Measurements from ENCODE around the gene EFNB2. TPM values are rescaled to one million over a fixed set of nuclear protein-coding genes. Genes with fewer than 3 reads are reported as not detected.

The EFNB2 gene
- polyA plus RNA-seq: under 1 TPM in 1 of 3 donors, not detected in 2; 0.17 TPM

- H3K27ac Mint-ChIP-seq: peak within 1 kb of the TSS; percentile 18 to 90 (median 66)
- H3K4me3 Mint-ChIP-seq: peak within 1 kb of the TSS; percentile 95 to 98 (median 96)
- H3K36me3 Mint-ChIP-seq: peaks cover 0 to 2% (median 0%) of the 10 kb centered on the region in 3 donors
- peaks cover 15 to 27% (median 19%) of the 10 kb centered on the region in 3 donors for H3K27me3 Mint-ChIP-seq (ENCODE audit: low read depth in 3 of 3)
- no peaks in the 10 kb centered on the region for H3K9me3 Mint-ChIP-seq
- DNase-seq: peak; percentile 84 to 87 (median 87)
- peaks cover 19 to 25% of the 10 kb centered on the region in 2 donors for H3K4me1 Mint-ChIP-seq
These were observed at the start of gene EFNB2 for GRCh38 chr13:106535552-106536243. Gene EFNB2 (minus strand): TSS chr13:106535662. CDS start chr13:106534964, 698 bp downstream.

- Mint-ChIP-seq H3K4me1 (no peaks in the 10 kb centered on the region), H3K27ac (no peak overlapping the region), H3K36me3 (no peaks in the 10 kb centered on the region), H3K9me3 (peaks cover 0 to 13% (median 4%) of the 10 kb centered on the region in 6 donors), H3K27me3 (ENCODE audit: low read depth in 3 of 3) (peaks cover 0 to 3% (median 3%) of the 10 kb centered on the region in 3 donors), H3K4me3 (no peak overlapping the region)
- no peak for DNase-seq
These were observed 45.8 kb upstream of the EFNB2 start for GRCh38 chr13:106581225-106581624.

GRCh38 chr13:106575896-106576295, 40.4 kb upstream of the EFNB2 start:
- Mint-ChIP-seq H3K4me3 (no peak overlapping the region), H3K9me3 (no peaks in the 10 kb centered on the region), H3K4me1 (no peaks in the 10 kb centered on the region), H3K27me3 (ENCODE audit: low read depth in 3 of 3) (peaks cover 0 to 9% (median 4%) of the 10 kb centered on the region in 3 donors), H3K36me3 (peaks cover 0 to 7% (median 0%) of the 10 kb centered on the region in 3 donors), H3K27ac (no peak overlapping the region)
- DNase-seq: no peak

- H3K27me3 Mint-ChIP-seq (ENCODE audit: low read depth in 3 of 3): peaks cover 0 to 6% (median 4%) of the 10 kb centered on the region in 3 donors
- peak overlapping the region in 1 of 6 donors; percentile 10 for H3K27ac Mint-ChIP-seq
- no peaks in the 10 kb centered on the region for H3K9me3 Mint-ChIP-seq
- no peak for DNase-seq
- peaks cover 0 to 7% (median 0%) of the 10 kb centered on the region in 3 donors for H3K36me3 Mint-ChIP-seq
- no peak overlapping the region for H3K4me3 Mint-ChIP-seq
- H3K4me1 Mint-ChIP-seq: peaks cover 0 to 8% of the 10 kb centered on the region in 2 donors
These were observed 38.4 kb upstream of the EFNB2 start for GRCh38 chr13:106573868-106574267.

- Mint-ChIP-seq H3K4me1 (peaks cover 4 to 11% of the 10 kb centered on the region in 2 donors), H3K27me3 (ENCODE audit: low read depth in 3 of 3) (peaks cover 0 to 6% (median 4%) of the 10 kb centered on the region in 3 donors), H3K27ac (no peak overlapping the region), H3K4me3 (no peak overlapping the region), H3K9me3 (no peaks in the 10 kb centered on the region), H3K36me3 (peaks cover 0 to 7% (median 0%) of the 10 kb centered on the region in 3 donors)
- no peak for DNase-seq
These were observed 37.9 kb upstream of the EFNB2 start for GRCh38 chr13:106573284-106573846.

GRCh38 chr13:106570299-106570852, 34.9 kb upstream of the EFNB2 start:
- peak in 2 of 3 donors; percentile 58 to 87 for DNase-seq
- Mint-ChIP-seq H3K4me1 (peaks cover 30 to 35% of the 10 kb centered on the region in 2 donors), H3K27me3 (ENCODE audit: low read depth in 3 of 3) (peaks cover 7 to 13% (median 11%) of the 10 kb centered on the region in 3 donors), H3K9me3 (no peaks in the 10 kb centered on the region), H3K4me3 (peak overlapping the region in 3 of 5 donors; percentile 49 to 71 (median 55)), H3K36me3 (peaks cover 0 to 7% (median 0%) of the 10 kb centered on the region in 3 donors), H3K27ac (peak overlapping the region in 5 of 6 donors; percentile 10 to 89 (median 75))

- peaks cover 40 to 44% of the 10 kb centered on the region in 2 donors for H3K4me1 Mint-ChIP-seq
- peak overlapping the region in 2 of 5 donors; percentile 11 to 71 for H3K4me3 Mint-ChIP-seq
- H3K9me3 Mint-ChIP-seq: no peaks in the 10 kb centered on the region
- H3K36me3 Mint-ChIP-seq: peaks cover 0 to 7% (median 0%) of the 10 kb centered on the region in 3 donors
- DNase-seq: no peak
- H3K27ac Mint-ChIP-seq: peak overlapping the region in 2 of 6 donors; percentile 62 to 71
- peaks cover 7 to 11% (median 10%) of the 10 kb centered on the region in 3 donors for H3K27me3 Mint-ChIP-seq (ENCODE audit: low read depth in 3 of 3)
These were observed 34.0 kb upstream of the EFNB2 start for GRCh38 chr13:106569233-106570095.

GRCh38 chr13:106568299-106569003, 33.0 kb upstream of the EFNB2 start:
- Mint-ChIP-seq H3K27ac (peak overlapping the region; percentile 90 to 97 (median 94)), H3K9me3 (no peaks in the 10 kb centered on the region), H3K4me3 (peak overlapping the region; percentile 96 to 99 (median 97)), H3K36me3 (peaks cover 0 to 7% (median 0%) of the 10 kb centered on the region in 3 donors), H3K4me1 (peaks cover 50 to 53% of the 10 kb centered on the region in 2 donors), H3K27me3 (ENCODE audit: low read depth in 3 of 3) (peaks cover 7 to 11% (median 10%) of the 10 kb centered on the region in 3 donors)
- no peak for DNase-seq

- H3K36me3 Mint-ChIP-seq: peaks cover 0 to 7% (median 0%) of the 10 kb centered on the region in 3 donors
- DNase-seq: peak; percentile 94 to 95 (median 94)
- H3K9me3 Mint-ChIP-seq: no peaks in the 10 kb centered on the region
- peaks cover 7 to 11% (median 10%) of the 10 kb centered on the region in 3 donors for H3K27me3 Mint-ChIP-seq (ENCODE audit: low read depth in 3 of 3)
- peak within 1 kb of the TSS; percentile 90 to 97 (median 94) for H3K27ac Mint-ChIP-seq
- peaks cover 55 to 59% of the 10 kb centered on the region in 2 donors for H3K4me1 Mint-ChIP-seq
- peak within 1 kb of the TSS; percentile 96 to 99 (median 97) for H3K4me3 Mint-ChIP-seq
These were observed 32.2 kb upstream of the EFNB2 start, which contains the start of gene ARGLU1 for GRCh38 chr13:106567474-106568298. Gene ARGLU1 (minus strand): TSS chr13:106568137. CDS start chr13:106567919, 218 bp downstream.

GRCh38 chr13:106566641-106567473, 31.4 kb upstream of the EFNB2 start:
- DNase-seq: peak; percentile 36 to 45 (median 41)
- peaks cover 64 to 66% of the 10 kb centered on the region in 2 donors for H3K4me1 Mint-ChIP-seq
- H3K27ac Mint-ChIP-seq: peak overlapping the region; percentile 89 to 97 (median 93)
- H3K4me3 Mint-ChIP-seq: peak overlapping the region; percentile 96 to 99 (median 97)
- H3K9me3 Mint-ChIP-seq: no peaks in the 10 kb centered on the region
- no peaks in the 10 kb centered on the region for H3K36me3 Mint-ChIP-seq
- H3K27me3 Mint-ChIP-seq (ENCODE audit: low read depth in 3 of 3): peaks cover 7 to 8% (median 7%) of the 10 kb centered on the region in 3 donors

- Mint-ChIP-seq H3K36me3 (no peaks in the 10 kb centered on the region), H3K9me3 (no peaks in the 10 kb centered on the region), H3K27ac (peak overlapping the region; percentile 0 to 96 (median 44)), H3K4me1 (peaks cover 75 to 80% of the 10 kb centered on the region in 2 donors), H3K27me3 (ENCODE audit: low read depth in 3 of 3) (peaks cover 7 to 8% (median 7%) of the 10 kb centered on the region in 3 donors), H3K4me3 (peak overlapping the region; percentile 22 to 99 (median 97))
- DNase-seq: no peak
These were observed 29.8 kb upstream of the EFNB2 start for GRCh38 chr13:106565127-106565775.
